ENCODE results near the gene KLHL7.

Gene KLHL7

GRCh38 chr7:23106057-23106822 lies 655 bp downstream of the KLHL7 start:
- POLR2A ChIA-PET: interaction anchor here (1.4 kb wide), 1 partner anchor 10 kb away, joined by 4 read pairs; no protein-coding TSS in a partner anchor
- CTCF ChIA-PET: interaction anchor here (0.9 to 4.0 kb wide), 13 partner anchors 8 to 996 kb away, joined by 3 to 19 read pairs (median 3); no protein-coding TSS in a partner anchor
- peak; percentile 39 for DNase-seq (ENCODE audit: extremely low spot score)
- TF ChIP-seq CTCF (IDR thresholded peaks at IDR 0.05; ENCODE audit: control extremely low read depth, extremely low read depth, low read depth, missing control alignments): no peak

GRCh38 chr7:23106823-23107663 lies 1.5 kb downstream of the KLHL7 start:
- TF ChIP-seq CTCF (IDR thresholded peaks at IDR 0.05; ENCODE audit: control extremely low read depth, extremely low read depth, low read depth, missing control alignments): no peak
- DNase-seq (ENCODE audit: extremely low spot score): no peak
- ChIA-PET POLR2A (no interaction called here), CTCF (interaction anchor here (0.9 to 4.0 kb wide), 12 partner anchors 7 to 997 kb away, joined by 3 to 19 read pairs (median 3); no protein-coding TSS in a partner anchor)

- no peak for DNase-seq (ENCODE audit: extremely low spot score)
- CTCF ChIA-PET: interaction anchor here (1.0 to 4.0 kb wide), 3 partner anchors 10 to 37 kb away, joined by 3 to 19 read pairs (median 3); no protein-coding TSS in a partner anchor
- POLR2A ChIA-PET: no interaction called here
- TF ChIP-seq CTCF (IDR thresholded peaks at IDR 0.05; ENCODE audit: control extremely low read depth, extremely low read depth, low read depth, missing control alignments): no peak
Observed at GRCh38 chr7:23107781-23108180, 2.2 kb downstream of the KLHL7 start.

GRCh38 chr7:23108995-23109394 lies 3.4 kb downstream of the KLHL7 start:
- POLR2A ChIA-PET: no interaction called here

GRCh38 chr7:23109470-23109869 lies 3.9 kb downstream of the KLHL7 start:
- ChIA-PET POLR2A (no interaction called here), CTCF (interaction anchor here (1.2 to 1.5 kb wide), 4 partner anchors 12 to 162 kb away, joined by 3 to 4 read pairs (median 3); no protein-coding TSS in a partner anchor)
- no peak for DNase-seq (ENCODE audit: extremely low spot score)
- TF ChIP-seq CTCF (IDR thresholded peaks at IDR 0.05; ENCODE audit: control extremely low read depth, extremely low read depth, low read depth, missing control alignments): no peak

More at GRCh38 chr7:23108995-23109394, 3.4 kb downstream of the KLHL7 start:
- CTCF ChIA-PET: interaction anchor here (1.4 to 1.5 kb wide), 3 partner anchors 14 to 162 kb away, joined by 3 to 4 read pairs (median 3); no protein-coding TSS in a partner anchor
- no peak for TF ChIP-seq CTCF (IDR thresholded peaks at IDR 0.05; ENCODE audit: control extremely low read depth, extremely low read depth, low read depth, missing control alignments)
- no peak for DNase-seq (ENCODE audit: extremely low spot score)

- TF ChIP-seq CTCF (IDR thresholded peaks at IDR 0.05; ENCODE audit: control extremely low read depth, extremely low read depth, low read depth, missing control alignments): no peak
- CTCF ChIA-PET: interaction anchor here (1.0 to 2.0 kb wide), 6 partner anchors 9 to 60 kb away, joined by 3 to 8 read pairs (median 4); partner anchors contain the start of gene KLHL7
- POLR2A ChIA-PET: no interaction called here
- no peak for DNase-seq (ENCODE audit: extremely low spot score)
Observed at GRCh38 chr7:23114896-23115295, 9.3 kb downstream of the KLHL7 start.

Measured in GM10248 (cell line).